Erythroblast (primary cell): ENCODE data around the gene TRMT2A.

Experiments
- GATA1 ChIP-seq: IDR thresholded peaks from 2 replicates; pipeline ENCODE4 v1.6.1; 2011; ENCODE audit warnings: low read depth, mild to moderate bottlenecking, control low read depth, low read length, moderate library complexity
- POLR2A ChIP-seq: IDR thresholded peaks from 2 replicates; pipeline ENCODE4 v1.6.1; 2011; ENCODE audit warnings: mild to moderate bottlenecking, low read length

GRCh38 chr22:20094197-20094807 is 22.7 kb downstream of the TRMT2A start:
- TF ChIP-seq POLR2A: no peak
- no peak for TF ChIP-seq GATA1
